Endothelial cell of umbilical vein (primary cell): ENCODE measurements around the gene EYS. TPM values are rescaled to one million over a fixed set of nuclear protein-coding genes. Genes with fewer than 3 reads are reported as not detected.

Experiments
- BruUV-seq: library from RNA; stranded (reverse); fragments of 400-500 nt; replicated peaks from 2 replicates; lab custom pipeline; 2021; lab: Mats Ljungman, UMichigan
- CTCF ChIA-PET: fragments of 300-600, 350-600 bp; sonication (Branson Sonifier 250); formaldehyde crosslinking; loops from one replicate; lab custom pipeline; 2021; ENCODE audit warnings: antibody characterized with exemption, inconsistent platforms; lab: Charles Lee
- POLR2A ChIA-PET: fragments of 300-600, 350-600 bp; sonication (Branson Sonifier 250); formaldehyde crosslinking; loops from one replicate; lab custom pipeline; 2021; ENCODE audit warnings: antibody characterized with exemption, inconsistent platforms; lab: Charles Lee
- DNase-seq: peaks from one replicate; pipeline ENCODE4 v3.0.0-alpha.2; 2011; ENCODE audit warnings: low read depth, low spot score
- FAIRE-seq: peaks from 2 replicates; lab custom pipeline; 2011; peaks lifted over from hg19 to GRCh38; lab: Jason Lieb, UNC
- H2AFZ ChIP-seq: 2 replicates; pipeline ENCODE4 v1.6.0; 2012; ENCODE audit warnings: low read depth, low read length, control low read depth, inconsistent platforms
- H3K27ac ChIP-seq: 2 replicates; pipeline ENCODE4 v1.5.1; 2011; ENCODE audit warnings: low read depth, mild to moderate bottlenecking, control low read depth, low read length, moderate library complexity; ENCODE audit not compliant: insufficient read depth
- H3K27me3 ChIP-seq, 2 experiments: 2 replicates each; pipeline versions ENCODE4 v1.6.0 to v1.6.1; 2011; ENCODE audit warnings: low read length in 2 of 2, mixed read lengths in 1 of 2; ENCODE audit not compliant: control insufficient read depth in 2 of 2, insufficient read depth in 2 of 2
- H3K36me3 ChIP-seq, 2 experiments: 2 replicates in 1 of 2; 3 replicates in 1 of 2; pipeline ENCODE4 v1.5.1; 2011; ENCODE audit warnings: low read length in 2 of 2, mild to moderate bottlenecking in 1 of 2, moderate library complexity in 1 of 2; ENCODE audit not compliant: control insufficient read depth in 2 of 2, insufficient read depth in 2 of 2; ENCODE audit errors: extremely low read depth in 1 of 2
- H3K4me1 ChIP-seq: 3 replicates; pipeline ENCODE4 v1.5.1; 2011; ENCODE audit warnings: mild to moderate bottlenecking, low read length; ENCODE audit not compliant: control insufficient read depth, insufficient read depth; ENCODE audit errors: extremely low read depth
- H3K4me2 ChIP-seq: 2 replicates; pipeline ENCODE4 v1.6.1; 2011; ENCODE audit warnings: low read length, control low read depth, mixed read lengths; ENCODE audit not compliant: insufficient read depth
- H3K4me3 ChIP-seq, 3 experiments: fragments of 200-600 bp in 1 of 3; sonication (generic), shearing (Covaris generic) in 1 of 3; replicated peaks in 1 of 3; 2 replicates each; pipeline ENCODE4 v1.5.1; 2011 to 2016; ENCODE audit warnings: control low read depth in 3 of 3, low read length in 3 of 3, mild to moderate bottlenecking in 2 of 3, inconsistent platforms in 1 of 3, low read depth in 1 of 3, moderate library complexity in 1 of 3; ENCODE audit not compliant: insufficient read depth in 1 of 3
- H3K79me2 ChIP-seq: 2 replicates; pipeline ENCODE4 v1.6.0; 2012; ENCODE audit warnings: low read length, inconsistent platforms; ENCODE audit not compliant: control insufficient read depth, insufficient read depth
- H3K9ac ChIP-seq: replicated peaks from 2 replicates; pipeline ENCODE3; 2011; ENCODE audit warnings: low read length, control low read depth; ENCODE audit not compliant: insufficient read depth; ENCODE audit errors: extremely low read depth
- H3K9me1 ChIP-seq: replicated peaks from 3 replicates; pipeline ENCODE4 v1.6.0; 2011; ENCODE audit warnings: mild to moderate bottlenecking, low read length; ENCODE audit not compliant: control insufficient read depth, insufficient read depth; ENCODE audit errors: extremely low read depth
- H3K9me3 ChIP-seq: replicated peaks from 2 replicates; pipeline ENCODE4 v1.5.1; 2012; ENCODE audit warnings: low read length, inconsistent platforms; ENCODE audit not compliant: control insufficient read depth, insufficient read depth
- H4K20me1 ChIP-seq: replicated peaks from 2 replicates; pipeline ENCODE3; 2011; ENCODE audit warnings: mild to moderate bottlenecking, low read length; ENCODE audit not compliant: control insufficient read depth, insufficient read depth; ENCODE audit errors: extremely low read depth
- POLR2A ChIP-seq: IDR thresholded peaks from 2 replicates; pipeline ENCODE4 v1.6.1; 2012; ENCODE audit warnings: low read depth, mild to moderate bottlenecking, control low read depth, low read length
- POLR2AphosphoS5 ChIP-seq: IDR thresholded peaks from 2 replicates; pipeline ENCODE4 v1.6.1; 2012; ENCODE audit warnings: low read depth, mild to moderate bottlenecking, control low read depth, low read length, moderate library complexity; ENCODE audit not compliant: insufficient read depth
- dilution Hi-C: fragments of 300-500 bp; cut with MboI; formaldehyde crosslinking; loops from one replicate; pipeline ENCODE4 v1.15.0; 2019; ENCODE audit warnings: low sequenced_read_pairs; ENCODE audit not compliant: extremely low pct_ligation_motif_present
- intact Hi-C: fragments of 100-400 bp; cut with micrococcal nuclease; formaldehyde crosslinking; loops from one replicate; pipeline ENCODE4 v1.10.0; 2022
- polyA plus RNA-seq, 4 experiments: library from polyadenylated mRNA; depleted of rRNA in 3 of 4; stranded (reverse) in 3 of 4; unstranded in 1 of 4; fragments of >200 nt; gene quantifications; 2 replicates each; pipeline versions ENCODE4 v1.2.1 to v1.2.3, GENCODE V29; 2011 to 2012; ENCODE audit warnings: missing spikeins in 1 of 4
- total RNA-seq: library from RNA; stranded (reverse); gene quantifications from 2 replicates; pipeline ENCODE4 v1.2.3, GENCODE V29; 2021

EYS gene
- total and polyA plus RNA-seq, 2 donors (not counting 3 experiments of a cell fraction or from before 2014, with no cell fraction given) = 0.01 to 0.27 TPM

GRCh38 chr6:64803470-64804166, 903.4 kb downstream of the EYS start:
- Histone ChIP-seq H4K20me1 (no peaks in the 10 kb centered on the region), H3K9ac (no peak overlapping the region), H3K9me1 (no peaks in the 10 kb centered on the region), H2AFZ (no peak overlapping the region), H3K4me3 (no peak overlapping the region), H3K4me2 (no peak overlapping the region), H3K27ac (no peak overlapping the region), H3K27me3 (no peaks in the 10 kb centered on the region), H3K36me3 (no peaks in the 10 kb centered on the region), H3K9me3 (no peaks in the 10 kb centered on the region), H3K79me2 (no peaks in the 10 kb centered on the region), H3K4me1 (no peaks in the 10 kb centered on the region)
- intact Hi-C loops (no loop called here), dilution Hi-C loops (no loop called here)
- CTCF ChIA-PET = interaction anchor here (0.6 kb wide), 1 partner anchor 16 kb away, joined by 3 read pairs; no protein-coding TSS in a partner anchor
- DNase-seq = no peak
- no peak for FAIRE-seq
- TF ChIP-seq POLR2A = no peak
- no TSS peak for BruUV-seq
- POLR2A ChIA-PET = no interaction called here

DNA sequence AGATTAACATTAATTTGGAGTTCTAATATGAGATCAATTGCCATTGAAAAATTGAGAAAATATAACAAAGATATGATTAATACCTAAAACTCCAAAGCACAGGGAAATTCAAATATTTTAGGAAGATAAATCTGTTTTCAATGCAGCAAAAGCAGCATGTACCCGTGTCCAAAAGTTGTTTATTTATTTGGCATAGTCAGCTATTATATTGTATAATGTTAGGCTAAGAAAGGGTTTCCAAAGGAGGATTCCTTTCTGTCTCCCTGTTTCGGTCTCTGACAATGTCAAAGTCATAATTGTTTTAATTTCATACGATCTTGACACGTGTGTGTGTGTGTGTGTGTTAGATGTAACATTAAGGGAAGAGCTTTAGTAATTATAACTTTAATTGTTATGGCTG, 914.5 kb downstream of the EYS start:
- FAIRE-seq (no peak), DNase-seq (no peak)
- BruUV-seq = no TSS peak
- Histone ChIP-seq H3K4me3 (no peak overlapping the region), H3K27ac (no peak overlapping the region), H3K9ac (no peak overlapping the region), H3K4me1 (no peaks in the 10 kb centered on the region), H3K27me3 (no peaks in the 10 kb centered on the region), H4K20me1 (no peaks in the 10 kb centered on the region), H3K9me1 (no peaks in the 10 kb centered on the region), H3K9me3 (no peaks in the 10 kb centered on the region), H3K4me2 (no peak overlapping the region), H3K79me2 (no peaks in the 10 kb centered on the region), H3K36me3 (no peaks in the 10 kb centered on the region), H2AFZ (no peak overlapping the region)
- intact Hi-C loops (no loop called here), dilution Hi-C loops (no loop called here)
- ChIA-PET CTCF (no interaction called here), POLR2A (no interaction called here)
- TF ChIP-seq POLR2A = no peak
- TF ChIP-seq POLR2AphosphoS5 = no peak
